Measurements from ENCODE around the gene WNT8B.

GRCh38 chr10:100487529-100487928, 24.7 kb downstream of the WNT8B start:
- TF ChIP-seq CTCF (conservative IDR thresholded peaks at IDR 0.05 in 1 of 2, IDR thresholded peaks at IDR 0.05 in 1 of 2; ENCODE audit: extremely low read depth in 1 of 2, insufficient read depth in 1 of 2, low read depth in 1 of 2, low read length in 2 of 2), result no peak
- no peak for TF ChIP-seq EZH2 (IDR thresholded peaks at IDR 0.05; ENCODE audit: borderline replicate concordance, low read length)

Data from mammary epithelial cell (primary cell).